ENCODE measurements around the gene INPP5A.

The INPP5A gene

GRCh38 chr10:132710036-132710686, 172.6 kb downstream of the INPP5A start:
- no peak for DNase-seq

- no peak for DNase-seq
Observed at GRCh38 chr10:132710746-132711612, 173.4 kb downstream of the INPP5A start.

GRCh38 chr10:132711613-132712121, 174.1 kb downstream of the INPP5A start:
- DNase-seq: no peak

- no peak for DNase-seq
Observed at GRCh38 chr10:132712291-132712690, 174.7 kb downstream of the INPP5A start.

GRCh38 chr10:132712743-132713142, 175.2 kb downstream of the INPP5A start:
- DNase-seq: no peak

- DNase-seq: no peak
Observed at GRCh38 chr10:132713421-132714095, 176.0 kb downstream of the INPP5A start.

- DNase-seq: no peak
Observed at GRCh38 chr10:132714096-132714985, 176.8 kb downstream of the INPP5A start.

- DNase-seq: no peak
Observed at GRCh38 chr10:132714986-132715775, 177.6 kb downstream of the INPP5A start.

- DNase-seq: no peak
Observed at GRCh38 chr10:132715776-132716680, 178.4 kb downstream of the INPP5A start.

- no peak for DNase-seq
Observed at GRCh38 chr10:132716691-132717490, 179.3 kb downstream of the INPP5A start.

- no peak for DNase-seq
Observed at GRCh38 chr10:132721725-132722124, 184.1 kb downstream of the INPP5A start.

- DNase-seq: no peak
Observed at GRCh38 chr10:132722394-132723329, 185.1 kb downstream of the INPP5A start.

- no peak for DNase-seq
Observed at GRCh38 chr10:132723330-132723970, 185.9 kb downstream of the INPP5A start.

GRCh38 chr10:132724446-132724845, 186.9 kb downstream of the INPP5A start:
- no peak for DNase-seq

GRCh38 chr10:132725202-132725601, 187.6 kb downstream of the INPP5A start:
- no peak for DNase-seq

- no peak for DNase-seq
Observed at GRCh38 chr10:132726194-132726593, 188.6 kb downstream of the INPP5A start.

GRCh38 chr10:132726951-132727350, 189.4 kb downstream of the INPP5A start:
- DNase-seq: no peak

GRCh38 chr10:132727411-132727810, 189.8 kb downstream of the INPP5A start:
- no peak for DNase-seq
